HG02763 (cell line): Measurements from ENCODE around the gene EFL1.

ENCODE experiments used
- ATAC-seq: cut with Tn5 transposase; IDR thresholded peaks from one replicate; pipeline ENCODE4 v1.9.1; 2021; ENCODE audit warnings: mild to moderate bottlenecking, moderate library complexity; ENCODE audit not compliant: unreplicated experiment

EFL1 gene

DNA sequence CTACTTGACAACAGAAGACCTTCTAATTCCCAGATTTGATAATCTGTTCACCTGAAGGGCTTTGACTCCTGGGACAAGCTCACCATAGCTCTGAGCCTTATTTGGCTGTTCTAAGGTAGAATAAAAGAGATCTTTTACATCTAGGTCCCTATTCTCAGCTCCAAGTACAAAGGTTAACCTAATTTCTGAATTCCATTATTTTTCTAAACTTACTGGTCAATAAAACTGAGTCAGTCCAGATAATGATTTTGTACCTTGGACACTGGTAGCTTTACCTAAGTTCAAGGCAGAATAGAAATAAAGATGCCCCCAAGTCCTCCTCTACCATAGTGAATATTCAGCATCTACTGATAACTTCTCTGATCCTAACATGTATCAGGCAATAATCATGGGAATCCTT is 135.0 kb downstream of the EFL1 start:
- no peak for ATAC-seq

DNA sequence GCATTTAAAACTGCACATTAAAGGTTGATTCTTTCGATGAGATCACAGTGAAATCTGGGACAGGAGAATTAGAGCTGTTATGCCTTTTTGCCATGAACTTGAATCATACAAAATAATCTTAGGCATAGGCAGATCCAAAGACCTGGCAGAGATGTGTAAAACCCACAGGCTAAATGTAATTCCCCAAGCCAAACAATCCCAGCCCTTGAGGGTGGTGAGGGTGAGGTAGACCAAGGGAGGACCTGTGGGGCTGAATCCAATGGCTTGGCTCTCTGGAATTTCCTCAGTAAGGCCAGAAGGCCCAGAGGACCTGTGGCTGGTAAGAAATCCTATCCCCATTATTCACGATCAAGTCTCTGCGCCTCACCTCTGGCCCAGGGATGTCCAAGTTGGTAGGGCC is 136.2 kb downstream of the EFL1 start:
- no peak for ATAC-seq

DNA sequence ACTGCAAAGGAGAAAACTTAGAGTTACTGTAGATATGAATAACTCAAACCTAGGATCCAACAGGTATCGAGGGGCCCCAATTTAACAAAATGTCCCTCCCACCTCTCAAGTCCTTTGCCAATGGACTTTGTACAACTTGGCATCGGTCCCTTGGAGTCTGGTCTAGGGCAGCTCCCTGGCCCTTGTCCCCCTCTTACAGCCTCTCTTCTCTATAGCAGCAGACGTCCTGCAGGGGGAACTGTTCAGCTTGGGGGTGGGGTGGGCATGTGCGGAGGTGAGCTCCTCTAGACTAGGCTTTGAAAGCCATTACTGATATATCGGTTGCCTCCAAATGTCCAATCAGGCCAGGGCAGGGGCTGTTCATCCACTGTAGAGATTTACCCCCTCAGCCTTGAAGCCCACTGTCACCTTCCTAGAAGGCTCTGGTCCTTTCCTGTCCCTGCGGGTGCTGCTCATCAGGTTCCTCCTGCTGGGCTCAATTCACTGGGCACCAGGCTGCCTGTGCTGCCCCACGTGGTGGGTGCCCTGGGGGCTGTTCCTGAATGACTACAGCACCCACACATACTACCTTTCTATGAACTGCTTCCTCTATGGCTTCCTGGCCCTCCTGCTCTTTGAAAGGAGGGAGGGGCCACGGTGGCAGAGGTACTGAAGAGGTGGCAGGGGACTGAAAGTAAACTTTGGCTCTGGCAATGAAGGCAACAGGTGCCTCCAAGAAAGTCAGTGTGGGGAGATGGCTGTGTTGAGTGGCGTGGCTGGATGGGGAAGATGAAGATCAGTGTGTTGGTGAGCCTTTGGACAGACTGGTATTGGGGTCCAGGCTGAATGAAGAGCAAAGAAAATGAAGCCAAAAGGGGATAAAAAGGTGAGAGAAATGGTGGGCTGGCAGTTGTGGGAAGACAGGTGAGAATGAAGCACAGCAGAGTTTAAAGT is 137.9 kb downstream of the EFL1 start:
- ATAC-seq, result no peak

DNA sequence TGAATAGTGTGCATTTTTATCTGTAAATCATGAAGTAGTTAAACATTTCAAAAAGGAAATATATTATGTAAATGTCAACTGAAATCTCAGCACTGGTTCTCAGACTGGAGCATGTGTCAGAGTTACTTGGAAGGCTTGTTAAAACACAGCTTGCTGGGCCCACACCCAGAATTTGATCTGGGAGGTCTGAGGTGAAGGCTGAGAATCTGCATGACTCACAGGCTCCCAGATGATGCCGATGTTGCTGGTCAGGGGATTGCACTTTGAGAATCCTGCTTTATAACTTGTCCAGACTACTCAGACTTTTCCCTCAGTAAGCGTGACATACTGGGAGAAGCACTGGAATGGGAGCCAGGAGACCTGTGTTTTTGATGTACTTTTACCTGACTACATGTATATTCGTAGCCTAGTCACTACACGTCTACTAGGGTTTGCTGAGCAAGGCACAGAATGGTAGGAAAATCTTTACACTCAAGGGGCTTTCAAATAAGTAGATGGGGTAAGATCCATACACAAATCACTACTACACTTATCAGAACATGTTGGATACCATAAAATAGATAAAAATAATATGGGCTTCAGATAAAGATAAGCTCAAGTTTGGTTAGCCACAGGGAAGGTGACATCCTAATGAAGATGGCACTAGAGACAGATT is 139.7 kb downstream of the EFL1 start:
- no peak for ATAC-seq

DNA sequence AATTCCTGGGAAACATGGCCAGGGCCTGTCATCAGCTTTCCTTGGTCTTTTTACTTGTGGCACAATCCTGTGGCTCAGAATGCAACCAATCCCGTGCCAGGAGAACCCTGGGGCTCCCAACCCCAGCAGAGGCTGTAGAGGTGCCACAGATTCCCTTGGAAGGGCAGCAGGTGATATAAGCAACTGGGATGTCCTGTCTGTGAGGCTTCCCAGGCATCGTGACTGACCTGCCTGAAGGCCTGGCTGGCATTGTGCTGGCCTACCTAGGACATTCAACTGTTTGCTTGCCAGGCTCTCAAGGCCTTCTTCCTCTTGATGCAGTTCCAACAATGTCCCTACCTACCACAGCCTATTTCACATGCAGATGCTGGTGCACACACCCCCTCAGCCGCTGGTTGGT is 144.5 kb downstream of the EFL1 start:
- ATAC-seq, result no peak

DNA sequence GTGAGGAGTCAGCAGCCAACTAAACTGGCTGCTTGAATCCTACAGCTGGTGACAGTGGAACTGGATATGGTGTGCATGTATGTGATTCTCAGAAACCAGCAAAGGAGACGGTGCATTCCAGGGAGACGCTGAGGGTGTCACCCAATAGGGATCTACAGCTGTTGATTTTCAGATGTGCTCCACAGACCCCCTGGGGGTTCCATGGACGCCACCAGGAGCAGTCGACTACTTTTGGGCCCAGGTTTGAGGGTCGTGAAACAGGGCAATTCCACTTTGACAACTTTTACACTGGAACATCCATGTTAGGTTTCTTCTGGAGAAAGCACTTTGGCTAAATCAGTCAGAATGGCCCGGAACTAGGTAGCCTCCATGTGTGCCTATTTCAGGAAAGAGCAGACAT is 145.2 kb downstream of the EFL1 start:
- ATAC-seq, result no peak

DNA sequence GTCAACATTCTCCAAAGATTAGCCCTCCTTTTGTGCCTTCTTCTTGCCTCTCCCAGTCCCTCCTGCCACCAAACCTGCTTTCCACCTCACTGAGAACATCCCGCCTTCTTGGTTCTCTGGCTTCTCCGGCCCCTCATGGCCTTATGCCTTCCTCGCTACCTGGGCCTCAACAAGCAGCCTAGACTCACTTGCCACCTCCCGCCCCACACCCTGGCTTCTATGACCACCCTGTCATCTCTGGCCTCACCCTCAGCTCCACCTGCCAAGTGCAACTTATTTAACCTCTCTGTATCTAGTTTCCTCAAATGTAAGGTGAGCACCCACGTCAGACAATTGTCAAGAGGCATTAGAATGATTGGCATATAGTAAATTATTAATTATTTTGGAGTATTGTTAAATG is 147.9 kb downstream of the EFL1 start:
- ATAC-seq, result no peak

DNA sequence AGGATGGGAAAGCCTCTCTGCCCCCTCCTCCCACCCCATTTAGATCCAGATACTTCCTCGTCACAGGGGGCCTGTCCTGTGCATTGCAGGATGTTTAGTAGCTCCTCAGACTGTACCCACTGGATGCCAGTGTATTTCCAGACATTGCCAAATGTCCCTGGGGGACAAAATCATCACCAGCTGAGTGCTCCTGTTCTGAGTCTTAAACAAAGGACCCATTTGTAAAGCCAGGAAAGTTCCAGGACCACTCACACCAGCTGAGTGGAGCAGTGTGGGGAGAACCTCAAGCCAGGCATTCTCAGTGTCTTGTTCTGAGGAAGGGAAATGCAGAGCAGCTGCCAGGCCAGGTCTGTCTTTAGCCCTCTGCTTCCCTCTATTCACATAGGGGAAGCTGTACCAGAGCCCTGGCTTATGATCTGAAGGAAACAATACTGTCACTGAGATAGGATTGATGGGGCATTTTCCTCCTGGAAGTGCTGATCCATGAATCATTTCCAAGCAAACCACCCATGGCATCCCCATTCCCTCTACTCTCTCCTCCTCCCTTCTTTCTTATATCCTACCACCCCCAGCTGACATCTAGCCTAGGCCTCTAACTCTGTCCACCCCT is 149.3 kb downstream of the EFL1 start:
- ATAC-seq, result no peak

DNA sequence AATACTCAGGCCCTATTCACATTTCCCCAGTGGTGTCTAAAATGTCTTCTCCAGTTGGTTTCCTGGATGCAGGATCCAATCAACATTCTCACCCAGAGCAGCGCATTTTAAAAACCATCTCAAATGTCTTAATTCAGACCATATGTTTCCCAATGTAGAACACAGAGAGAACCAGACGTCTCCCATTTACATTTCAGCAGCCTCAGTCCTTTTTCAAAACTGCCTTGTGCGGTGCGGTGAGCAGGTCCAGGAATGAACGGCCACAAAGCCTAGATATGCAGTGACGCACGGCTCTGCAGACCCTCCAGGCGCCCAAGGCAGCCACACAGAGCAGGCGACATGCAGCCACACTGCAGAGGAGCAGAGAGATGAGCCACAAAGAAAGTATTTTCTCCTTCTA is 150.6 kb downstream of the EFL1 start:
- no peak for ATAC-seq

DNA sequence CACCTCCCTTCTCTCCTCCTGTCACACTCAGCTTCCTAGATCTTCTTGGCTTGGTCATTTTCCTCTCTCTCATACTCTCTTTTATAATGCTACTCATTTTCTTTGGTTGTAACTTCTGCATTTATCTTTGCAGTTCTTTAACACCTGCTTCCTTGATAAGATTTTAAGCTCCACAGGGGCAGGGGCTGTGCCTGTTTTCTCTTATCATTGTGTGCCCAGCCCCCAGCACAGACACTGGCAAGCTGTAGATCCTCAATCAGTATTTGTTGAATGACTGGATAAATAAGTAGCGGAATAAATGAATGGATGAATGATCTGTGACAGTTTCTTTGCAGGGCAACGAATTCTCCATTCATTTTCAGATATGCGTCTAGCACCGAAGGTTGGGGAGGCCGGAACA is 152.4 kb downstream of the EFL1 start:
- no peak for ATAC-seq

DNA sequence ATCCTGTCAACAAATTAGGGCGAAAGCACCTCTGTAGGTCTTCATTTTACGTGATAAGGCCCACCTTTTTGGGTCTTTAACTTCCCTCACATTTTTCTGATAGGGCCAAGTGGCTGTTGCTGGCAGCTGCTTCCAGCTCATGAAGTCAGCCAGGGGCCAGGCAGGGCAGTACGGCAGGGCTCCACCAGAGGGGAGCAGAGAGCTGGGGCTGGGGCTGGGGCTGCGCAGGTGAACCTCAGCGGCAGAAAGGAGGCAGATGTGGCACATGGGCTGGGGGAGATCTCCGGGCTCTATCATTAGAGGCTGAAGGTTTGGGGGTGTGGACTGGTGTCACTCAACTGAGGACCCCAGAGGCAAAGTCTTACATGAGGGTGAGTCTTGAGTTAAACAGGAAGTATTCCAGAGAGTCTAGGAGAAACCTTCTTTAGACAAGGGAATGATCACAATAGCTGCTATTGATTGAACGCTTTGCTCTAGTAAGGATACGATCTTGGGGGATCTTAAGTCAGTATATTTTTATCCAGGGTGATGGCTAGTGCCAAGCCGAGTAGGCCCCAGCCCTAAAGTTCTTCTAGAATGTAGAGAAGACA is 153.9 kb downstream of the EFL1 start:
- no peak for ATAC-seq

DNA sequence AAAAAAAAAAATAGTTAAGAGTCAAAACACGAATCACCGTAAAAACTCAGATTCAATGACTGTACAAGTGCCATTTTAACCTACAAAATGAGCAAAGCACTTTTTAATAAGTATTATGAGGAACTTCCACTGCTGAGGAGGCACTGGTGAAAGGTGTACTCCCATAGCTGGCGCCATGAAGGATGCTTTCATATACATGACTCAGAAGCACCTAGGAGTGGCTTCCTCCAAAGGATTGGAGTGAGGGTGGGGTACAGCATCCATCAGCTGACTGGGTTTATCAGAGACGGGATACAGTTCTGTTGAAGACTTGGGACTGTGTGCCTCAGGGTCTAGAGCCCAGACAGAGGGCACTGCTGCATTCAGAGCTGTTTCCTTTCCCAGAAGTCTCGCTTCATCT is 155.9 kb downstream of the EFL1 start:
- ATAC-seq, result no peak

DNA sequence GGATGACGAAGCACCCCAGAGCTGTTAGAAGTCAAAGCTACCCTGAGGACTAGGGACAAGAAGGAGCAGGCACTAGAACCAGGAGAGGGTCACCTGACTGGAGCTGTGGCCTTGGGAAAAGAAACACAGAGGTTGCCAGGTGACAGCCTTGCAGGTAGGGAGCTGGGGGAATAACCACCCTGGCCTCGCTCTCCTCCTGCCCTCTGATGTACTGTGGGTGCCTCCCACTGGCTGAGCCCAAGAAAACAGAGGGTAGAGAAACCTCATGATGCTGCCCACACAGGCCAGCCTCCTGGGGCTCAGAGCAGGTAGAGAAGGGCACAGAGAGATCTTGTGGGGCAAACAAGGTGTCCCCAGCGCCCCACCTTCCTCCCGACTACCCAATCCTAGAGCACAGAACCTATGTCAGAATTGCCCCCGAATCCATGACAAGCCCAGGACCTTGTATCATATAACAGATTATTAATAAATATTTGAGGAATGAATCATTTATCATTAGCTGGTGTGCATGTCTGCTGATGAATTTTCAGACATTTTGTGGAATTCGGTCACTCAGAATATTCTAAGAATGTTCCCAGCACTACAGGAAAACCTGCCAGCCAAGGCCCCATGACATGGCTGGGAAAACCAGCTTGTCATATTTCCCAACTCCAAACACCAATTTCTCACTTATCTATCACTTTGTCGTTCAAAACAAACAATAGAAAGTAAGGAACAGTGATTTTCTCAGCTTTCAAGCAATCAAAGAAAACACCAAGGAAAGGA is 156.9 kb downstream of the EFL1 start:
- no peak for ATAC-seq

DNA sequence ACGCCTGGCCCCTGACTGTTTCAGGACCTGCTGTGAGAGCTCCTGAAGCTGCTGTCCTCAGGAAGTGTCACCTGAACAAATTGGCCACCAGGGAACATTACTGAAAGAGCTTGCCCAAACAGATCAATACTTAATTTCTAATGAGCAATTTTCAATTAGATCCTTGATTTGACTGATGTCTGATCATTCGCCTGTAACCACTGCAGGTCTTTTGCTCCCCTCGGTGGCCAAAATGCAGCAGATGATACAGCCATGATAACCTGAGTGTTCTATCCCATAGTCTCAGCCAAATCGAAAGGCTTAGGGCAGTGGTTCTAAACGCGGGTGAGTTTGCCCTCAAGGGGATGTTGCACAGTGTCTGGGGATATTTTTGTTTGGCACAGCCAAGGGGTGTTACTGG is 159.1 kb downstream of the EFL1 start:
- no peak for ATAC-seq

DNA sequence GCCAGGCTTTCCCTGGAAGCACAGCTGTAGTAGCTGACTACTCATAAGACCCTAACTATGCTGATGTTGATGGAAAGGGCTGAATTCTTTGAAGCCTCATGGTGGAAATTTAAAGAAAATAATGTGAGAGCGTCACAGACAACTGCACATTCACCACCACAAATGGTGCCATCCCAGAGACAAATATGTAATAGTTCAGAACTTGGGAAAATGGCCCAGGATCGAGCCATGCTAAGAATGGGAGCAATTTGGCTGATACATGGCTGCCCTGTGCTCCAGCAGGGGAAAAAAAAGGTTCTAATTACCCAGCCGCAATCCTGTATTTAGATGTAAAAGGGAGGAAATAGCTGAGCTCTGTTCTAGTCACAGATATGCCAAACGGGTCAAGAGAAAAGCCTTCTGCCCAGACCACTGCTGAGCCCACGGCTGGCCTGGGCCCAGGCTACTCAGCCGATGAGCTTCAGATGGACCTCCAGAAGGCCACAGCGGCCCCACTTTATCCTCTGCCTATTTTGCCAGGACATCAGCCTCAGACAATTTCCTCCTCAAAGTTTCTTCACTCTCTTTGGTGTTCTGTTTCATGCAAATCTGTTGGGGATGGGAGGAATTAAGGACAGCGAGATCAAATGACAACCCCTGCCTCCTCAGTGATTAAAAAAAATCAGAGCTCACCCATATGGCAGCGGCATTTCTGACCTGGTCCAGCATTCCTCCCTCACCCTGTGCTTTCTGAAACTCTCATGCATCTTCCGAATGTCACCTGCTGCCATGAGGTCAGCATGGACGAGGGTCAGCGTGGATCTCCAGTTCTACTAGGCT is 162.2 kb downstream of the EFL1 start:
- no peak for ATAC-seq

DNA sequence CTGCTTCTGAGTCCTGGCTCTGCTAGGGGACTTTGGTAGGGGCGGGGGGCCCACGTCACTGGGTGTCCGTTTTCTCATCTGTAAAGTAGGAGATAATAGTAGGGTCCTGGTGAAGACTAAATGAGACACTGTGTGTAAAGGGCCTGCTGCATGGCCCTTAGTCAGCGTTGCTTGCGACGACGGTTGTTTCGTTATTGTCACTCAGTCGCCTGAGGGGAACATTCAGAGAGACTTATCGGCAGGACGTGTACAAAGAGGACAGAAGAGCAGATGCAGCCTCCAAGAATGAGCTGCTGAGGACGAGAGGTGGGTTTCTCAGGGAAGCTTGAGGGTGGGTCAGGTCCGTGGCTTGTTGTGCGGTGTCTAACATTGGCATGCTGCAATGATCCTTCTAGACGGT is 163.9 kb downstream of the EFL1 start:
- no peak for ATAC-seq

DNA sequence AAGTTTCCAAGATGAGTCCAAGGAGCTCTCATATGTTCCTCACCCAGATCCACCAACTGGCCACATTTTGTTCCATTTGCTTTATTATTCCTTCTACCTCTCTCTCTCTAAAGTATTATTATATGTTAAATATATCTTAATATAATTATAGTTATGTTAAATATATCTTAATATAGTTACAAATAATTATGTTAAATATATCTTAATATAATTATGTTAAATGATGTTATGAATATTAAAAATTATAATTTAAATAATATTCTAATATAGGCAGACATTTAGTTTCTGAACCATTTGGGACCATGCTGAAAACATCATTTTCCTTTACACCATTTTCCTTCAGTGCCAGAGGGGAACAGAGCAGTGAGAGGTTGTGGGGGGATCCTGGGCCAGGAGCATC is 166.7 kb downstream of the EFL1 start:
- no peak for ATAC-seq

DNA sequence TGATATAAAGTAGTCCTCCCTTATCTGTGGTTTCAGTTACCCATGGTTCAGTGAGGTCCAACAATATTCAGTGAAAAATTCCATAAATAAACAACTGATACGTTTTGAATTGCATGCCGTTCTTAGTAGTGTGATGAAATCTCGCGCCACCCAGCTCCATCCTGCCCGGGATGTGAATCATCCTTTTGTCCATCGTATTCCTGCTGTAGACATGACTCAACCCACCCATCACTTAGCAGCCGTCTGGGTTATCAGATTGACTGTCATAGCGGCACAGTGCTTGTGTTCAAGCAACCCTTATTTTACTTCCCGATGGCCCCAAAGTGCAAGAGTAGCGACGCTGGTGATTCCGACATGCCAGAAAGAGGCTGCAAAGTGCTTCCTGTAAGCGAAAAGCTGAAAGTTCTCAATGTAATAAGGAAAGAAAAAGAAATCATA is 168.7 kb downstream of the EFL1 start:
- no peak for ATAC-seq

DNA sequence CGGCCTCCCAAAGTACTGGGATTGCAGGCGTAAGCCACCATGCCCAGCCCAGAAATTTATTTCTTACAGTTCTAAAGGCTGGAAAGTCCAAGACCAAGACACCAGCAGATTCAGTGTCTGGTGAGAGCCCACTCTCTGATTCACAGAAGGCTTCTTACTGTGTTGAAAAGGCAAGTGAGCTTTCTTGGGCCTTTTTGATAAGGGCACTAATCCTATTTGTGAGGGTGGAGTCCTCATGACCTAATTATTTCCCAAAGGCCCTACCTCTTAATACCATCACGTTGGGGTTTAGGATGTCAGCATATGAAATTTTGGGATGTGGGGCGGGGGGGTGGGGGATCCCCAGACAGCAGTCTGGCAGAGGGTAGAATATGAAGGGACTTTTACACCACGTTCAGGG is 169.2 kb downstream of the EFL1 start:
- ATAC-seq, result no peak

DNA sequence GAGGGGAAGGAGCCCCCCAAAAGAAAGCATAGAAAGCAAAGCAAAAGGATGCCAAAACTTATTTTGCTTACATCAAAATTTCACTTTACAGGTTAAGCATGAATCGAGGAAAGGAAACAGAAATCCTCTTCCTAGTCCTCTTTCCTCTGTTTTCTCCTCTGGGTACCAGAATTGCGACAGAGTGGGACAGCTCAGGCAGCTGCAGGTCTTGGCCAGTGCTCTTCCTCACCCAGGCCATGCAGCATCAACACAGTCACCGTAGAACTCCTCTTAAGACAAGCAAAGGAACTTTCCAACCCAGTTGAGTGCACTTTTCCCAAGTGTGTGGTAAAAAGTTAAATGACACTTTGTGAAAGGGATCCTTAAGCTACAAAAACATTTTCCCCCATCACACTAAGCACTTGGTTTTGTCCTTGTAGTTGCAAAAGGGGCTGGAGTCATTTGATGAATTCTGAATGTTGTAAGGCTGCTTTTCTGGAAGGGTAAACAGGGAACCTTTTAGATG is 170.8 kb downstream of the EFL1 start:
- ATAC-seq, result no peak
